ENCODE data around the gene DISC1. TPM values are rescaled to one million over a fixed set of nuclear protein-coding genes. Genes with fewer than 3 reads are reported as not detected.

Gene DISC1
- total RNA-seq, 1 experiment from 2014 or later = 9.8 TPM

DNA sequence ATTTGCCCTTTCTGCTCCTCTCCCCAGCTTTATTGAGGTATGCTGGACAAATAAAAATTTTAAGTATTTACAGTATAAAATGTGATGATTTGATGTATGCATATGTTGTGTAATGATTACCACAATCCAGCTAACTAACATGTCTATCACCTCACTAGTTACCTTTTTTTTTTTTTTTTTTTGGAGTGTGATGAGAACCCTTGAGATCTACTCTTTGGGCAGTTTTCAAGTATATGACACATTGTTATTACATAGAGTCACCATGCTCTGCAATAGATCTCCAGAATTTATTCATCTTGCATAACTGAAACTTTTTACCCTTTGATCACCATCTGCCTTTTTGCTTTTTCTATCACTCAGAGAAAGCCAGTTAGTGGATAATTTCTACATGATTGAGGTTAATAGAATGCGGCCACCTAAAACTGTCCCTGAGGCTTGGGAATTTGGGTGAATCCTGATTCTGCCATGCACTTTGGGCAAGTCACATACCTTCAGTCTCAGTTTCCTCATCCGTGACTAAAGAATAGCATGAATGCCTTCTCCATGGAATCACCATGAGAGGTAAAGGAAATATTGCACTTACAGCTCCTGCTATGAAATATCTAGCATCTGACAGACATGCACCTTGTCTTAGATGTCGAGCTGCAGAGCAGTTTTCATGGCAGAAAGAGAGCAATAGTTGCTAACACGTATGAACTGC lies 295.2 kb downstream of the DISC1 start:
- BruUV-seq (replicated peaks) = no TSS peak
- H3K9me3 Mint-ChIP-seq (ENCODE audit: low read depth, unreplicated experiment) = no peaks in the 10 kb centered on the region
- no peaks in the 10 kb centered on the region for H3K36me3 Mint-ChIP-seq (ENCODE audit: insufficient read depth, unreplicated experiment)
- no peak overlapping the region for H3K4me3 Mint-ChIP-seq (ENCODE audit: low read depth, unreplicated experiment)
- H3K27me3 Mint-ChIP-seq (ENCODE audit: unreplicated experiment) = no peaks in the 10 kb centered on the region
- intact Hi-C loops (cut with micrococcal nuclease; ENCODE audit: unreplicated experiment) = no loop called here
- DNase-seq = no peak
- peaks cover 13% of the 10 kb centered on the region for H3K4me1 Mint-ChIP-seq (ENCODE audit: low read depth, unreplicated experiment)
- no peak for TF ChIP-seq CTCF (IDR thresholded peaks at IDR 0.05; ENCODE audit: unreplicated experiment)
- CTCF ChIA-PET = no interaction called here
- H3K27ac Mint-ChIP-seq (ENCODE audit: unreplicated experiment) = no peak overlapping the region

DNA sequence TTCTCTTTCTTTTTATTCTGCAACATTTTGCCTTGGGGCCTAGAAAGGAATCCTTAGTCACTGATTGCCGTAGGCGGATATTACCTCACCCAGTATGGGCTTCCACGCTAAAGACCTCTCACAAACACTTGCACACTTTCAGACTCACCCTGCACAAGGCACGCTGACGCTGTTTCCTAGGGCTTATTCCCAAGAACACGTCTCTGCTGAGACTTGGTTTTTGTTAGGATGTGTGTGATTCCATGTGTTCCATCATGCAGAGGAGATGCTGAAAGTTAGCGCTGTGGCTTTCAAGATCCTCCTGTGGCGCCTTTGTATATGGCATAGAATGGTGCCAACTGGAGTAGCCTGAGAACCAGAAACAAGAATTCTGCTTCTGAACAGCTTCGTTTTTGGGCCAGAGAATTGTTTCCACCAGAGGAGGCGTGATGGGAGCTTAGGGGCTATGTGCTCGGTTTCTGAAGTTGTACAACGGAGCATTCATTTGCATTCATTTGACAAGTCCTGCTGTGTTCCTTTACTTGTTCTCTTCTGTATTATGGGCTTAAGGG lies 297.0 kb downstream of the DISC1 start:
- BruUV-seq (replicated peaks) = no TSS peak
- no peak overlapping the region for H3K4me3 Mint-ChIP-seq (ENCODE audit: low read depth, unreplicated experiment)
- peaks cover 4% of the 10 kb centered on the region for H3K4me1 Mint-ChIP-seq (ENCODE audit: low read depth, unreplicated experiment)
- H3K27ac Mint-ChIP-seq (ENCODE audit: unreplicated experiment) = no peak overlapping the region
- no peak for DNase-seq
- CTCF ChIA-PET = no interaction called here
- H3K27me3 Mint-ChIP-seq (ENCODE audit: unreplicated experiment) = no peaks in the 10 kb centered on the region
- TF ChIP-seq CTCF (IDR thresholded peaks at IDR 0.05; ENCODE audit: unreplicated experiment) = no peak
- no peaks in the 10 kb centered on the region for H3K9me3 Mint-ChIP-seq (ENCODE audit: low read depth, unreplicated experiment)
- intact Hi-C loops (cut with micrococcal nuclease; ENCODE audit: unreplicated experiment) = no loop called here
- no peaks in the 10 kb centered on the region for H3K36me3 Mint-ChIP-seq (ENCODE audit: insufficient read depth, unreplicated experiment)

DNA sequence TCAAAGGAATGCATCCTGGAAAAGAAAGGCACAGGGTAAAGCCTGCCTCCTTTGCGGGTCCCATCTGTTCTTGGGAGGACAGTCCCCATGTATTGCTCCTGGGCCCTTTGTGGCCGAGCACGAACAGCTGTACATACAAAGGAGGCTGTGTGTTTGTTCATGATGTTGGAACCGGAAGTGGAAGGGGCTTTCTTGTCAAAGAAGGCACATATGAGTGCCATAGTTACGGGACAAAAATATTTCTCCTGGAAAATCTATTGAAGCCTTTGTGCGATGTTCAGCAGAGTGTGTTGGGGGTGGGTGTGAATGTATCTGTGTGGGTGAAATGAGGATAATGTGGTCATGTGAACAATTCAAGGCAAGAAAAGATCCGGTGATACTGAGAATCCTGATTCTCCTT lies 297.6 kb downstream of the DISC1 start:
- no peaks in the 10 kb centered on the region for H3K4me1 Mint-ChIP-seq (ENCODE audit: low read depth, unreplicated experiment)
- CTCF ChIA-PET = no interaction called here
- no peak overlapping the region for H3K27ac Mint-ChIP-seq (ENCODE audit: unreplicated experiment)
- BruUV-seq (replicated peaks) = no TSS peak
- DNase-seq = no peak
- no peaks in the 10 kb centered on the region for H3K36me3 Mint-ChIP-seq (ENCODE audit: insufficient read depth, unreplicated experiment)
- TF ChIP-seq CTCF (IDR thresholded peaks at IDR 0.05; ENCODE audit: unreplicated experiment) = no peak
- no peak overlapping the region for H3K4me3 Mint-ChIP-seq (ENCODE audit: low read depth, unreplicated experiment)
- intact Hi-C loops (cut with micrococcal nuclease; ENCODE audit: unreplicated experiment) = no loop called here
- no peaks in the 10 kb centered on the region for H3K9me3 Mint-ChIP-seq (ENCODE audit: low read depth, unreplicated experiment)
- H3K27me3 Mint-ChIP-seq (ENCODE audit: unreplicated experiment) = no peaks in the 10 kb centered on the region

- Mint-ChIP-seq H3K9me3 (ENCODE audit: low read depth, unreplicated experiment) (no peaks in the 10 kb centered on the region), H3K4me1 (ENCODE audit: low read depth, unreplicated experiment) (no peaks in the 10 kb centered on the region), H3K27me3 (ENCODE audit: unreplicated experiment) (no peaks in the 10 kb centered on the region), H3K4me3 (ENCODE audit: low read depth, unreplicated experiment) (no peak overlapping the region), H3K27ac (ENCODE audit: unreplicated experiment) (no peak overlapping the region), H3K36me3 (ENCODE audit: insufficient read depth, unreplicated experiment) (no peaks in the 10 kb centered on the region)
- intact Hi-C loops (cut with micrococcal nuclease; ENCODE audit: unreplicated experiment) = no loop called here
- DNase-seq = no peak
- TF ChIP-seq CTCF (IDR thresholded peaks at IDR 0.05; ENCODE audit: unreplicated experiment) = no peak
- CTCF ChIA-PET = no interaction called here
- no TSS peak for BruUV-seq (replicated peaks)
Measured at GRCh38 chr1:231925864-231926263, 299.3 kb downstream of the DISC1 start.

Measured in Calu3 (cell line).